ENCODE measurements around the gene ANKS3. TPM values are rescaled to one million over a fixed set of nuclear protein-coding genes. Genes with fewer than 3 reads are reported as not detected.

The ANKS3 gene
- 10 to 100 TPM; 13.5 to 21.2 TPM for total RNA-seq
- long read RNA-seq, partial matches to known transcripts = 1 of 17 reads
- long read RNA-seq, other reads (novel, unspliced or antisense) = 12 of 17 reads

- intact Hi-C loops (cut with DNase I, micrococcal nuclease) = no loop called here
- ATAC-seq = peak; percentile 96
Measured at GRCh38 chr16:4734063-4734729, at the start of gene ANKS3, which contains the start of gene DNAAF8. ANKS3 (minus strand) TSS chr16:4734271; CDS start chr16:4730149, 4,122 bp downstream. DNAAF8 (plus strand) TSS chr16:4734537; CDS start chr16:4736515, 1,978 bp downstream.

DNA sequence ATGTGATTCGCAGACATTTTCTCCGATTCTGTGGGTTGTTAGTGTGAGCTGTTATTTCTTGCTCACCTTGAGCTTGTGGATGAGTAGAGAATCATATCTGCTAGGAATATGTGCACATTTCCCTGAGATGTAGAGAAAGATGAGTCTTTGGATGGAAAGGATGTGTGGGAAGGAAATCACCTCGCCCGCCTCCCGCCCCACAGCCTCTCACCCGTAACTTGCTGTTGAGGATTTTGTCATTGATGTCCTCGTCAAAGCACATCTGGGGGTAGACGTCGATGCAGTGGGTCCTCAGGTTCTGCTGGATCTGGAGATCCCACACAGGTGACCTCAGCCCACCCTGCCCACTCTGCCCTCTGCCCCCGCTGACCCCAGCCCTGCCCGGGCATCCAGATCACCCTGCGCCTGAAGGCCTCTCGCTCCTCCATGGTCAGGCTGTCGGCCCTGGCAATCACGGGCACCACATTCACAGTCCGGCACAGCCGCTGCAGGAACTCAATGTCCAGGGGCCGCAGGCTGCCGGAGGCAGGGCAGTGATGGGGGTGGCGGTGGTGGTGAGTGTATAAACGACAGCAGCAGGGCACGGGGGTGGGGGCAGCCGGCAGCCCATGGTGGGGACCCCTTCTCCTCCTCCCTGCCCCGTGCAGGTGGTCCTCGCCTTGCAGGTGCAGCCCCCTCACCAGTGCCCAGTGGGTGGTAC lies 49.3 kb upstream of the ANKS3 start:
- DNase-seq (no peak), ATAC-seq (no peak)
- intact Hi-C loops (cut with DNase I, micrococcal nuclease) = no loop called here

More at GRCh38 chr16:4734063-4734729, at the start of gene ANKS3, which contains the start of gene DNAAF8:
- peak; percentile 91 to 98 for DNase-seq

- DNase-seq (no peak), ATAC-seq (peak; percentile 91)
- intact Hi-C loops (cut with DNase I, micrococcal nuclease) = no loop called here
Measured at GRCh38 chr16:4780235-4780634, 46.2 kb upstream of the ANKS3 start.

- no peak for DNase-seq
- intact Hi-C loops (cut with DNase I, micrococcal nuclease) = no loop called here
- no peak for ATAC-seq
Measured at GRCh38 chr16:4778050-4778392, 44.0 kb upstream of the ANKS3 start.

- ATAC-seq (no peak), DNase-seq (no peak)
- intact Hi-C loops (cut with DNase I, micrococcal nuclease) = no loop called here
Measured at GRCh38 chr16:4777339-4778049, 43.4 kb upstream of the ANKS3 start.

GRCh38 chr16:4776141-4776705 lies 42.2 kb upstream of the ANKS3 start:
- intact Hi-C loops (cut with DNase I, micrococcal nuclease) = no loop called here
- DNase-seq (no peak), ATAC-seq (no peak)

- intact Hi-C loops (cut with DNase I, micrococcal nuclease) = no loop called here
- DNase-seq = no peak
- no peak for ATAC-seq
Measured at GRCh38 chr16:4775005-4775404, 40.9 kb upstream of the ANKS3 start.

- ATAC-seq (no peak), DNase-seq (no peak)
- intact Hi-C loops (cut with DNase I, micrococcal nuclease) = no loop called here
Measured at GRCh38 chr16:4772351-4772750, 38.3 kb upstream of the ANKS3 start.

- intact Hi-C loops (cut with DNase I, micrococcal nuclease) = no loop called here
- DNase-seq (no peak), ATAC-seq (no peak)
Measured at GRCh38 chr16:4771646-4772045, 37.6 kb upstream of the ANKS3 start.

GRCh38 chr16:4769306-4769638 lies 35.2 kb upstream of the ANKS3 start:
- peak in 1 of 2 donors; percentile 25 for DNase-seq
- intact Hi-C loops (cut with DNase I, micrococcal nuclease) = no loop called here

GRCh38 chr16:4768549-4769305 lies 34.7 kb upstream of the ANKS3 start:
- intact Hi-C loops (cut with DNase I, micrococcal nuclease) = no loop called here
- DNase-seq (peak; percentile 97), ATAC-seq (peak; percentile 85)

More at GRCh38 chr16:4769306-4769638, 35.2 kb upstream of the ANKS3 start:
- no peak for ATAC-seq

GRCh38 chr16:4767872-4768548 lies 33.9 kb upstream of the ANKS3 start:
- ATAC-seq (peak; percentile 16), DNase-seq (peak in 1 of 2 donors; percentile 54)
- intact Hi-C loops (cut with DNase I, micrococcal nuclease) = no loop called here

- DNase-seq (peak; percentile 98 to 99), ATAC-seq (peak; percentile 88)
- intact Hi-C loops (cut with DNase I, micrococcal nuclease) = no loop called here
Measured at GRCh38 chr16:4766875-4767628, 33.0 kb upstream of the ANKS3 start, which contains the start of gene ZNF500. ZNF500 (minus strand) TSS chr16:4767162; CDS start chr16:4765978, 1,184 bp downstream.

GRCh38 chr16:4765511-4766474 lies 31.7 kb upstream of the ANKS3 start:
- intact Hi-C loops (cut with DNase I, micrococcal nuclease) = no loop called here
- ATAC-seq = no peak
- no peak for DNase-seq

GRCh38 chr16:4763791-4764190 lies 29.7 kb upstream of the ANKS3 start:
- intact Hi-C loops (cut with DNase I, micrococcal nuclease) = no loop called here
- ATAC-seq = no peak

DNA sequence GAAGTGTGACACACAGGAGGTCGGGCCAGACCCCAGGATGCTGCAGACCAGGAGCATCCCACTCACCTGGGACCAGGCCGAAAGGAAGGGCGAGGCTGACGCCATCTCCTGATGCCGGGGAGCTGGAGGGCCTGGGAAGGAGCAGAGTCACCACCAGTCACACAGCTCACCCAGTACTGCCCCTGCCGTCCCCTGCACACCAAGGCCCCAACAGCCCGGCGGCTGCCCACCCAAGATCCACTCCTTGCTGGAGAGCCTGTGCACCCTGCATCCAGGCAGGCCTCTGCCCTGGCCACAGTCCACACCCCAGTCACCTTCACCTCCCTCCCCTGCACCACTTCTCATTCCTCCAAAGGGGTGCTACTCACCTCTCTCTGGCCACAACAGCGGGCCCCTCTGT lies 28.1 kb upstream of the ANKS3 start:
- ATAC-seq (no peak), DNase-seq (no peak)
- intact Hi-C loops (cut with DNase I, micrococcal nuclease) = no loop called here

More at GRCh38 chr16:4763791-4764190, 29.7 kb upstream of the ANKS3 start:
- no peak for DNase-seq
